ENCODE results near the gene MICAL2. TPM values are rescaled to one million over a fixed set of nuclear protein-coding genes. Genes with fewer than 3 reads are reported as not detected.

The MICAL2 gene
- total and polyA plus RNA-seq, 2 of the 8 experiments (the other 6 are each of a cell fraction or from before 2014, with no cell fraction given) = 1.3 to 4.1 TPM

DNA sequence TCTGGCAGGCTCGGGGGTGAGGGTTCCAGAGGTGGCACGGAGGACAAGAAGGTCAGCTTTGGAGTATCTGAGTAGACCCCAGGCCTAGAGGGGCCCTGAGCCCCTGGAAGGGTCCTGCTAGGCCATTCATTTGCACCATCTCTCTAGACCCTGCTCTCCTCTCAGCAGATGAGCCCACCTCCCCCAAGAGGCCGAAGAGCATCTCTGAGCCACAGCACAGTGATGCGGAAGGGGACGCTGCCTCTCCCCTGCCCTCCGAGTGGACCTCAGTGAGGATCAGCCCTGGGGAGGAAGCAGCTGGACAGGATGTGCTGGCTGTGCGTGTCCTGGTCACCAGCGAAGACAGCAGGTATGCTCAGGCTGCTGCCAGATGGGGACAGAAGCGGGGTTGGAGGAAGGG lies 165.4 kb downstream of the MICAL2 start:
- no peak overlapping the region for H2BK12ac ChIP-seq (ENCODE audit: low read depth, low read length)
- H3K4me3 ChIP-seq (ENCODE audit: extremely low read depth in 1 of 4, insufficient read depth in 2 of 4, low read depth in 3 of 4, low read length in 4 of 4) = no peak overlapping the region
- no peak overlapping the region for H3K27ac ChIP-seq (ENCODE audit: low read depth, low read length)
- no peak overlapping the region for H2BK20ac ChIP-seq (ENCODE audit: low read length)
- H3K27me3 ChIP-seq (replicated peaks in 1 of 4; ENCODE audit: control insufficient read depth in 3 of 4, extremely low read depth in 1 of 4, insufficient read depth in 3 of 4, low read length in 3 of 4) = no peaks in the 10 kb centered on the region
- no peak overlapping the region for H4K5ac ChIP-seq (ENCODE audit: insufficient read length, low read depth, low read length)
- H2BK5ac ChIP-seq (ENCODE audit: low read depth, low read length) = no peak overlapping the region
- WGBS, 2 experiments (ENCODE audit: extremely low coverage in 1 of 2, insufficient coverage in 1 of 2, insufficient read length in 1 of 2, insufficient replicate concordance in 2 of 2, low coverage in 1 of 2, low lambda C conversion rate in 2 of 2, missing lambda C conversion rate in 1 of 2) = 75% methylated on average over 9 of the region's 9 CpGs; no CpG with 5 or more reads in 1 of the 2 experiments
- H3K23ac ChIP-seq (ENCODE audit: insufficient read length) = no peak overlapping the region
- H3K23me2 ChIP-seq (ENCODE audit: low read depth, low read length) = no peaks in the 10 kb centered on the region; the same call in 1 of the 2 replicates
- ChIA-PET POLR2A (ENCODE audit: partially characterized antibody) (no interaction called here), CTCF (ENCODE audit: partially characterized antibody) (interaction anchor here (22.1 kb wide), 1 partner anchor 226 kb away, joined by 403 read pairs; no protein-coding TSS in a partner anchor)
- no peak for TF ChIP-seq CHD1 (IDR thresholded peaks at IDR 0.05; ENCODE audit: low read depth, low read length)
- no peak for TF ChIP-seq SP1 (IDR thresholded peaks at IDR 0.05; ENCODE audit: low read depth, low read length)
- TF ChIP-seq EGR1 (IDR thresholded peaks at IDR 0.05; ENCODE audit: borderline replicate concordance, low read depth, low read length) = no peak
- TF ChIP-seq BCL11A (IDR thresholded peaks at IDR 0.05; ENCODE audit: low read depth in 2 of 2, low read length in 2 of 2) = no peak
- no peak for TF ChIP-seq MAFK (IDR thresholded peaks at IDR 0.05; ENCODE audit: low read depth, low read length)
- no peak for TF ChIP-seq JUN (IDR thresholded peaks at IDR 0.05; ENCODE audit: low read depth, low read length)
- no peak for TF ChIP-seq SIN3A (conservative IDR thresholded peaks at IDR 0.05 in 1 of 2, IDR thresholded peaks at IDR 0.05 in 1 of 2; ENCODE audit: low read depth in 1 of 2, low read length in 2 of 2)
- TF ChIP-seq RFX5 (IDR thresholded peaks at IDR 0.05; ENCODE audit: borderline replicate concordance, low read depth, low read length) = no peak
- no peak for TF ChIP-seq ATF2 (IDR thresholded peaks at IDR 0.05; ENCODE audit: low read length)
- TF ChIP-seq SP4 (IDR thresholded peaks at IDR 0.05; ENCODE audit: low read length) = no peak
- no peak overlapping the region for H3K18ac ChIP-seq (ENCODE audit: extremely low read depth, low read length)
- no peak for DNase-seq (ENCODE audit: low read depth in 1 of 2, low spot score in 2 of 2)
- H3K4me2 ChIP-seq (ENCODE audit: insufficient read depth in 1 of 2, low read depth in 2 of 2, low read length in 2 of 2) = no peak overlapping the region
- H4K20me1 ChIP-seq (replicated peaks in 1 of 2; ENCODE audit: control insufficient read depth in 1 of 2, insufficient read depth in 2 of 2, low read length in 2 of 2) = no peaks in the 10 kb centered on the region
- H3K4ac ChIP-seq (replicated peaks; ENCODE audit: insufficient read length, low read depth, low read length) = no peak overlapping the region
- no peaks in the 10 kb centered on the region for H3K36me3 ChIP-seq (ENCODE audit: control insufficient read depth in 2 of 4, insufficient read depth in 4 of 4, low read length in 3 of 4)
- no peak overlapping the region for H2AK5ac ChIP-seq (ENCODE audit: low read depth, low read length)
- H3K9ac ChIP-seq (replicated peaks in 1 of 4; ENCODE audit: extremely low read depth in 1 of 4, low read depth in 3 of 4, low read length in 3 of 4) = no peak overlapping the region
- peaks cover 0 to 6% (median 0%) of the 10 kb centered on the region in 4 experiments; a peak in 2 of 7 replicates for H3K4me1 ChIP-seq (replicated peaks in 1 of 4; ENCODE audit: control insufficient read depth in 3 of 4, insufficient read depth in 4 of 4, low read length in 3 of 4)
- H4K8ac ChIP-seq (ENCODE audit: extremely low read depth, insufficient read depth, low read length) = no peak overlapping the region
- H3K56ac ChIP-seq (replicated peaks; ENCODE audit: insufficient read length, low read depth, low read length) = no peak overlapping the region
- H4K91ac ChIP-seq (replicated peaks; ENCODE audit: insufficient read length, low read length) = no peak overlapping the region
- H2BK15ac ChIP-seq (ENCODE audit: low read length) = no peak overlapping the region
- no peak overlapping the region for H2AFZ ChIP-seq (ENCODE audit: low read length)
- H3K79me1 ChIP-seq (ENCODE audit: low read depth, low read length) = no peaks in the 10 kb centered on the region
- H3K14ac ChIP-seq (ENCODE audit: insufficient read length) = no peak overlapping the region
- no peak overlapping the region for H2BK120ac ChIP-seq (replicated peaks; ENCODE audit: low read depth, low read length)
- no peak for FAIRE-seq
- H3K9me3 ChIP-seq (ENCODE audit: insufficient read depth in 2 of 2, low read depth in 1 of 2, low read length in 1 of 2) = no peaks in the 10 kb centered on the region
- H3K79me2 ChIP-seq (ENCODE audit: control insufficient read depth in 1 of 2, insufficient read depth in 2 of 2, low read length in 2 of 2) = no peaks in the 10 kb centered on the region

All from H1 (cell line).